ENCODE results near the gene SCARF1.

Gene SCARF1

DNA sequence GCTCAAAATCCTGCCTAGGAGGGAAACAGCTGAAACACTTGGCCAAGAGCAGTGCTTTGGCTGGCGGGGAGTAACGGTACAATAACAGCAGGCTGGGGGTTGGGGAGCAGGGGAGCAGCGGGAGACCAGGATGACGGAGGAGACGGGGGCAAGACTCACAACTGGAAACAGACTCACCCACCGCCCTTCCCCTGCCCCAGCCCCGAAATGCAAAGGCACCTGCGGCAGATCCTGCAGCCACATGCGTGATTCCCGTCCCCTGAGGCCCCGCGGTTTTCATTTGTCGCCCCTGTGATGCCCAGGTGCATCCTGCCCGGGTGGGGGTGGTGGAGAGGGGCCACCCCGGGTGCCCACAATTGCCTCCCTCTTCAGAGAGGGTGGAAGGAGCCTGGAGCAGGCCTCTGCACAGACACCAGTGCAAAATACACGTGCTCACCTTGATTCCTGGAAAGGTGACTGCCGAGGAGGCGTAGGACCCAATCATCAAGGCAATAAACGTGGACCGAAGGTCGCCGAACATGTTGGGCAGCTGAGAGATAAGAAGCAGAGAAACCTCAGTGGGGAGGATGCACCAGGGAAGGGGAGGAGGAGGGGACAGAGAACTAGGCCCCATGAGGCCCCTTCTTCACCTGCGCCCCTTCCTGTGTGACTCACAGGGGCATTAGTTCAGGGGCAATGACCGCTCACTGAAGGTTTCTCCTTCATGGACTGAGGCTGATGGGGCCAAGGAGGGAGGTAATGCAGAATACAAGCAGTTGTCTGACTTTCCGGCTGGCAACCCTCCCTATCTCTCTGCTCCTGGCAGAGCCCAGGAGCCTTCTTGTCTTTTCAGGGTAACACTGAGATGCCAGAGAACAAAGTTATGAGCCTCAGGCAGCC, 52.5 kb downstream of the SCARF1 start:
- DNase-seq: no peak

DNA sequence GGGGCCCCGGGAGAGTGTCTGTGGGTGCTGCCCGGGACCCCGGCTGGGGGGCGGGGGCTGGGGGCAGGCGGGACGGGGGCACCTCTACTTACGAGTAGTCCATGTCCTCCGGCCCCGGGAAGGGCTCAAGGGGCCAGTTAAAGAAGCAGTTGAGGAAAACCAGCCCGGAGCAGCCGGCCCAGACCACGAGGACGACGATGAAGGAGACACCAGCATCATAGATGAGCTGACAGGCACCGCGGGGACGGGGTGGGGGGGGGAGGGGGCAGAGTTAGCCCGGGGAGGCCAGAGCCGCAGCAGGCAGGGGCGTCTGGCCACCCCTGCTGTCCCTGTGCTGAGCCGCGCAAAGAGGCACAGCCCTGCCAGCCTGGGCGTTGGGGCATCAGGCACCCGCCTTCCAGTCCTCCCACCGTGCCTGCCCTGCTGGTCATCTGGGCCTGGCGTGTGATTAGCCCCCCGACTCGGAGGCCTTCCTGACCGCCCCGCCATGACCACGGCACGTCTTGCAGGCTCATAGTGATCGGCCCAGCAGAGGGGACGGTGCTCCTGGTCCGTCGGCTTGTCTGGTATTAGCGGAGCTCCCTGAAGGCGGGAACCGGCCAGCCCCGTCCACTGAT, 54.0 kb downstream of the SCARF1 start:
- DNase-seq: no peak

DNA sequence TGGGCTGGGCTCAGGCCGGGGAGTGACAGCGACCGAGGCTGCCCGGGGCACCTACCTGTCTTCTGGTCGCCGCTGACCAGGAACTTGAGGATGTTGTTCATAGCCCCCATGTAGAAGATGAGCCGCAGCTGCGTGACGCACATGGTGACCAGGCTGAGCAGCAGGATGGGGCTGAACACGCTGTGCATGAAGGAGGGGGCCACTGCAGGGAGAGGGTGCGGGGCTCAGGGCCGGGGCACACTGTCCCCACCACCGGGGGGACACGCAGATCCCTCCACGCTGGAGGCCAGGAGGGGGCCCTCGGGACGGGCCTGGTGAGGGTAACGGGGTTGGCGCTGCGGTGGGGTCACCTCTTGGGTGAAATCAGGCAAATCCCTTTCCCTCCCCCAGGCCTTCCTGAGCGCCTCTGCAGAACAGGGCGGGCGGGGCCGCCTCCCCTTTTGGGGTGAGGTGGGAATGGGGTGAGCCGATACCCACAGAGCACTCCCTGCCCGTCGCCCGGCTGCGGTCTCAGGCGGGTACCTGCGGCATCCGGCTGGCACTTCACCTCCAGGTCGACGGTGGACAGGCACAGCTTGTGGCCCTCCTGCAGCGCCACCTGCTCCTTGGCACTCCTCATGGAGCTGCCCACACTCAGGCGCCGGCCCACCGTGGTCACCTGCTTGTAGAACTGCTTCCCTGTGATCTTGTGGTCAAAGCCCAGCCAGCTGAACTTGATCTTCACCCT, 54.6 kb downstream of the SCARF1 start:
- DNase-seq: no peak

DNA sequence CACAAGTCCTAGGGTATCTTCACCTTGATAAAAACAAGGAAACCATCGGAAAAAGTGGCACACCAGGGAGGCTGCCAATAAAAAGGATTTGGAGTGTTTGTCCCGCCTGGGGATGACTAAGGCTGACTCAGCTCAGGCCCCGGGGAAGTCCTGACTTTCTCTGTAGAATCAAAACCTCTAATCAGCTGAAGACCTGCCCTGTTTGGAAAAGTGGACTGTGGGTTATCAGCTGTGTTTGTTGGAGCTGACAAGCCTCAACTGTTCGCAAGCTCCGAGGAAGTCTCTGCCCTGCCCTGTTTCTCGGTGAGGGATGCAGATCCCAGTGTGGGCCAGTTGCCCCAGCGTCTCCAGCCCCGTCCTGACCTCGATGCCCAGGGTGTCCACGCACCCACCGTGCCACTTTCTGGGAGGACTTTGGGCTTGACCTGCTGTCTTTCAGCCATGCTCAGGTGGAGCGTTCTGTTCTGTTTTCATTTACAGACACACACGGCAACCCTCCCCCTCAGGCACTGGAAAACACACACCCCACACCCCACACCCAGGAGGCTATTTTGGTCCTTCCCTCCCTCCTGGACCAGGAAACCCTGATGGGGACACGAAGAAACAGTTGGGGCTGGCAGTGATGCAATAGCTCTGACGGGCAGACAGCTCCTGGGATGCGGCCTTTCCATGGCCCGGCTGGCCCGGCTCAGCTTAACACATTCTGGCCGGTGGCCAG, 55.3 kb downstream of the SCARF1 start:
- DNase-seq: no peak

DNA sequence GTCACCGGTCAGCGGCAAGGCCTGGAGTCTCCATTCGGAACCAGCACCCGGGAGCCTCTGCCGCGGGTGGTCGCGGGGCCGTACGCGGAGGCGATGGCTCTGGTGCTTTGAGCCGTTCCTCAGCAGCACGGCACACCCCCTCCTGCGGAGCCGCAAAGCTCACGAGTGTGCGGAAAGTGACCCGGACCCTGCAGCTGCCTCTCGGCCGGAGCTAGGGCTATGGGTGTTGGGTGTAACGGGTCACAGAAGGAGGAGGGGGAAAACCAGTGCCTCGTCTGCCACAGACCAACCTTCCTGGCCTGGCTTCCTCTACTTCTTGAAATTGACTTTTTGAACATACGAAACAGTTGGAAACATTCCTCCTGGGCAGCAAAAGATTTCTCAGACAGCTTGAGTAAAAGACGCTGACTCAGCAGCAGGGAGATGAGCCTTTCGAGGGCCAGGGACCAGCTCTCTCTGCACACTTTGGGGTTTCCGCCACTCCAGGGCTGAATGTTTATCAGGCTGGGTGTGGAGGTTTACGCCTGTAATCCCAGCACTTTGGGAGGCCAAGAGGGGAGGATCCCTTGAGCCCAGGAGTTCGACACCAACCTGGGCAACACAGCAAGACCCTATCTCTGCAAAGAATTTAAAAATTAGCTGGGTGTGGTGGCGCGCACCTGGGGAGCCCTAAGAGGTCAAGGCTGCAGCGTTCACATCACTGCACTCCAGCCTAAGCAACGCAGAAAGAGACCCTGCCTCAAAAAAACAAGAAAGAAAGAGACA, 56.5 kb downstream of the SCARF1 start:
- DNase-seq: no peak

DNA sequence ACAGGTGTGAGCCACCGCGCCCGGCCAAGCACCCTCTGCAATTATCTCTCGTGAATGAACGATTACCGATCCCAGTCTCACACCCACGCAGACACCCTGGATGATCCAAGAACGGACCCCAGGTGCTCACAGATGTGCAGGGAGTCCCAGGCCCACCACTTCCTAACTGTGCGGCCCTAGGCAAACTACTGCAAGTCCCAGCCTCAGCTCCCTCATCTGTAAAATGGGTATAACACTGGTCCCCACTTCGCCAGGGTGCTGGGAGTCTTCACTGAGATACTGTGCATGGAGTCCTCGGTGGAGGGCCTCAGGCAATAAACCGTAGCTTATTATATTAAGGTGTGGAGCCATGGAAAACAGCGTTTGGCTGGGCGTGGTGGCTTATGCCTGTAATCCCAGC, 61.4 kb downstream of the SCARF1 start:
- no peak for DNase-seq
